Ureter (tissue), 1 donor: ENCODE measurements around the gene STK11IP. TPM values are rescaled to one million over a fixed set of nuclear protein-coding genes. Genes with fewer than 3 reads are reported as not detected.

Experiments used
- DNase-seq: peaks from one replicate; pipeline ENCODE4 v3.0.0-alpha.2; 2020; ENCODE audit warnings: low spot score
- total RNA-seq: library from RNA; stranded (reverse); gene quantifications from one replicate; pipeline ENCODE4 v1.2.4, GENCODE V29; 2023
- donor health status: DM: yes; HTN: yes; CAD: no.

The STK11IP gene
- total RNA-seq, 1 donor from 2014 or later: 39.5 TPM

DNA sequence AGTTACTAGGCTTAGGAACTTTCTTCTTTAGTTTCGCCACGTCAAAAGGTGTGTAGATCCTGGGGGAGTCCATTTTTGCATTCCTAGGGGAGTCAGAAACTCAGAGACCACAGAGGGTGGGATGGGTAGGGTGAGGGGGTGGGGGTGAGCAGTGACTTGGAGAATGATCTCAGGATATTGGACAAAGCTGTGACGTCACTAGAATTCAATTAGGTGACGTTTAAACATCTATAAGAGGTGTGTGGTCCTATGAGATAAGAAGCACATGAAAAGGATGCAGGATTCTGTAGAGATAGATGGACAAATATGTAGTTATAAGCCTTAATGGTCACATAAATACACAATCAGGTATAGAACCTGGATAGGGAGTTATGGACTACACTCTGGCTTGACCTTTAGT, 51.3 kb downstream of the STK11IP start:
- no peak for DNase-seq

DNA sequence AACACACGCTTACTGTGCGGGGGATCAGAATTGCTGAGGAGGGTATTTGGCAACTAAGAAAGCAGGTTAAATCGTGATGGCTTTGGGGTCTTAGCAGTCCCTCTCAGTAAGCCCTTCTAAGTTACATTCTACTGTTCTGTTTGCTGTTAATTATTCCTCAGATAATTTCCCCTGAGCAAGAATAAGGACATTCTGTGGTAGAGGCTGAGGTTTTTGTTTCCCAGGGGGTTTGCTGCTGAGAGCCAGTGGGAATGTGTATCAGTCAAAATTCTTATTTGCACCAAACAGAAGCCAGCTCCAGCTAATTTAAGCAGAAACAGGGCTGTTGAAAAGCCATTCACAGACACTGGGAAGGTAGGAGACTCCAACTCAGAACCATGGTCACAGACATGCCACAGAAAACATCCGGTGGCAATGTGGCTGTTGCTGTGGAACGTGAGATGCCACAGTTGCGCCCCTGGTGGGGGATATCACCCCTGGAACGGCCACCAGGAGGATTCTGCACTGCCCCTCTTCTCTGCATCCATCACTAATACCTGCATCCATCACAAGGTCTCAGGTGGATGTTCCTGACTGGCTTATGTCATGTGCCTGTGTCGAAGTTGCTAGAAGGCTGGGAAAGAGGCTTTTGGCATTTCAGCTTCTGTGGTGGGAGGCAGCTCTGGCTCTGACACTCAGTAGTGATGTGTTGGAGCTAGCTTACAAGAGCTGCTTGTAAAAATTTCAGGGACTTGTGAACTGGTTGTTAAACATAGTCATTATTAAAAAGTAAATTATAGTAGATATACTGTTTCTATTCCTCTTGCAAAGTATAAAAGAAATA, 53.0 kb downstream of the STK11IP start:
- DNase-seq: peak; percentile 24

- DNase-seq: peak; percentile 9
Measured at GRCh38 chr2:219651656-219652055, 54.0 kb downstream of the STK11IP start.

GRCh38 chr2:219656526-219656925, 58.9 kb downstream of the STK11IP start:
- no peak for DNase-seq

DNA sequence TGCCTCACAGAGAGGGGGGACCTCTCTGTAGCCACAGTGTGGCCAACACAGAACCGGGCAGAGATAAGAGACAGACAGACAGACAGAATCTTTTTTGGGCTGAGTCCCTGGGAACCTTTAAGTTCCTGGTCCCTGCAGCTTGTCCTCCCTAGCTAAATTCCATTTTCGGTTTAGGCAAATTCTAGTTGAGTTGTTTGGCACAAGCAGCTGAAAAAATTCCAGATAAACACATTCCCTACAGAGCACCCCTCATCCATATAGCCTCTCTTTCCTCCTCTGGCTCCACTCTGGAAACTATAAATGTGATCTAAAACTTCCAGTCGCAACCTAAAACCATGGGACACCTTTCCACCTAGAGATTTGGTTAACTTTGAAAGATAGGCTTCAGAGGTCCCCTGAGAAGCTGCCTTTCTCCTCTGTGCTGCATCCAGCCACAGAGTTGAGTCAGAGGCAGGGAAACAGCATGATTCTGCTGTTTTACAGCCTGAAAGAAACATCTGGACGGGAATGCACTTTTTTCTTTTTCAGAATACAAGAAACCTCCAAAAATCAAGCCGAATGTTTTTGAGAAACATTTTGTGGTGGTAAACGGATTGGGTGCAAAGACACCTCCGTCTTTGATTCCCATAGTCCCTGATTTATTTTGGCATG, 60.7 kb downstream of the STK11IP start:
- DNase-seq: no peak

- no peak for DNase-seq
Measured at GRCh38 chr2:219658874-219659273, 61.2 kb downstream of the STK11IP start.

- DNase-seq: no peak
Measured at GRCh38 chr2:219661197-219661954, 63.7 kb downstream of the STK11IP start.

DNA sequence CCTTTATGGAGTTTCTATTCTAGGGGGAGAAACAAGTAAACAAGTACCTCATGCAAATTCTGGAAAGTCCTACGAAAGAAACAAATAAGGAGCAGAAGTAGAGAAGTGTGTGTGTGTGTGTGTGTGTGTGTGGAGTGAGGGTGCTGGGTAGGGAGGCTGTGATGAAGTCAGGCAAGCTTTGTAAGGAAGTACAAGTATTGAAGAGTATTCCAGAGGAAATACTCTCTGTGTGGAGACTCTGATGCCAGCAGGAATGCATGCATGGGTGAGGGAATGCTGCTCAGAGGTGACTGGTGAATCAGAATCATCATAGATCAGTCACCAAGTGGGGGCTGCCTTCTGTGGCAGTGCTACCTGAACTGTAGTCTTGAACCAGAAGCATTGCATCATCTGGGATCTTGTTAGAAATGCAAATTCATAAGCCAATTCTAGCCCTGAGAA, 64.3 kb downstream of the STK11IP start:
- no peak for DNase-seq

- DNase-seq: no peak
Measured at GRCh38 chr2:219662566-219662965, 64.9 kb downstream of the STK11IP start.

GRCh38 chr2:219663116-219663762, 65.6 kb downstream of the STK11IP start:
- DNase-seq: no peak

- DNase-seq: no peak
Measured at GRCh38 chr2:219664041-219664440, 66.4 kb downstream of the STK11IP start.

DNA sequence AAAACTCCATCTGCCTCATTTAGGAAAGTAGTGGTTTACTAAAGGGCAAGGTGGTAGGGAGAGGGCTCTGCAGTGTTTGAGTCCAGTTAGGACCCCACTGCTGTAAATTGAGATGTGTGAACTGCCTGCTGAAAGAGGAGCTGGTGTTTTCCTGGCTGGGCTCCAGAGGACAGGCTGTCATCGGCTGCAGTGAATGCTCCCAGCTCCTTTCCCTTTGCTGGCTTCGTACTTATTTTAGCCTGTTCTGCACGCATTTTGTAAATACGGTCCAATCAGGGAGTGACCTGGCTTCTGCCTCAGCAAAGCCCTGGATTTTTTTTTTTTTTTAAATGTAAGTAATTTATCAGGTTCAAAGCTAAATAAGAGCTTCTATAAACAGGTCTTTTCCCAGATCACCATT, 67.3 kb downstream of the STK11IP start:
- peak; percentile 67 for DNase-seq

GRCh38 chr2:219665926-219666325, 68.3 kb downstream of the STK11IP start:
- no peak for DNase-seq

Other genes starting within 250 kb of the STK11IP start
- 86.6 TPM for gene DNPEP, start 209.9 kb upstream of the STK11IP start, total RNA-seq
- 1,211 TPM for gene DES, start 179.5 kb upstream of the STK11IP start, total RNA-seq
- 76.6 TPM for gene SPEG, start 163.0 kb upstream of the STK11IP start, total RNA-seq
- gene GMPPA, start 99.0 kb upstream of the STK11IP start, total RNA-seq: 31.9 TPM
- 0.13 TPM for gene ASIC4, start 83.4 kb upstream of the STK11IP start, total RNA-seq
- gene CHPF, start 54.0 kb upstream of the STK11IP start, total RNA-seq: 49.6 TPM
- gene TMEM198, start 53.8 kb upstream of the STK11IP start, total RNA-seq: 6.0 TPM
- gene OBSL1, start 26.3 kb upstream of the STK11IP start, total RNA-seq: 89.1 TPM
- 0.78 TPM for gene INHA, start 25.5 kb upstream of the STK11IP start, total RNA-seq
- 12.2 TPM for gene SLC4A3, start 29.8 kb downstream of the STK11IP start, total RNA-seq